GM18517 (cell line): ENCODE data around the gene HYI.

Experiments
- ATAC-seq: cut with Tn5 transposase; IDR thresholded peaks from one replicate; pipeline ENCODE4 v1.9.1; 2021; ENCODE audit warnings: mild to moderate bottlenecking, moderate library complexity; ENCODE audit not compliant: unreplicated experiment

HYI gene

DNA sequence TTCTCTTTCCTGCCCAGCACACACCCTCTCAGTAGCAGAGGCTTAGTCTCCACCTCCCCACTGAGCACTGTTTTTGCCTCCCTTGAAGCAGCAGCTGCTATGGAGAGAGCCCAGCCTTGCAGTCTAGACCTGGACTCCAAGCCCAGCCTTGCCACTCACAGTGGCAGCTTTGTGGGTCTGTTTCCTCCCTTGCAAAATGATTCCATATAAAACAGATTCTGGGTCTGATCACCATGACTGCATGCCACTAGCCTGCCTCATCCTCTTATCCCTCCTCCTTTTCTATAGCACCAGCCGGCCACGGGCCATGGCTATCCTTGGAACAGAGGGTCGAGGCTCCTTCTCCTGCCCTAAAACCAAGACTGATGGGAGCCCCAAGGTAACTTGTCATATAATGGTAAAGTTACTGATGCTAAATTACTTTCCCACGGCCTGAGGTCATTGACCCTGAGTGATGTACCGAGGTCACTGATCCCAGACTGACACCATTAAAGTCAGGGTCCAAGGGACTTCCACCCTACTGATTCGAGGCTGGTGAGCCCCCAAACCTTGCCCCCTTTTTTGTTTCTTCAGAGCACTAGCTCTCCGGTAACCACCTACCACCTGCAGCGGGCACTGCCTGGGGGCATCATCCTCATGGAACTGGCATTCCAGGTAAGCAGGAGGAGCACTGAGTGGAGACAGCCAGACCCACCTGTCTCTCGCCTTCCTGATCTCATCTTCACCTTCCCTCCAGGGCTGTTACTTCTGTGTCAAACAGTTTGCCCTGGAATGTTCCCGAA, 7.9 kb downstream of the HYI start:
- no peak for ATAC-seq

DNA sequence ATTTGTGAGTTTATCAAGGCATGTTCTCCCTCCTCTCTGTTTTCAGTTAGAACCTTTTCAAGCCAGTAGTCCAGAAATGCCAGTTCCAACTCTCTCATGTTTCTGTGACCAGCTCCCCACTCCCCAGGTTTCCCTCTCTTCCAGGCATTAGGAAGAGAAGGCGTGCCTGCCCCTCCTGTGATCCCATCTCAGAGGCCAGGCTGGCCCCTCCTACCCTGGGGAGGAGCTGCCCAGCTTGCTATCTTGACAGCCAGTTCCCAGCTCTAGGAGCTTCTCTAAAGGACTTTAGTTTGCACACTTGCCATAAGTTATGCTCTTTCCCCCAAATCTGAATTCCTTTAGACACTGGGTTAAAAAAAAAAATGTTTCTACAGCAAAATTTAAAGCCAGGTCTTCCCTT, 8.9 kb downstream of the HYI start:
- no peak for ATAC-seq

DNA sequence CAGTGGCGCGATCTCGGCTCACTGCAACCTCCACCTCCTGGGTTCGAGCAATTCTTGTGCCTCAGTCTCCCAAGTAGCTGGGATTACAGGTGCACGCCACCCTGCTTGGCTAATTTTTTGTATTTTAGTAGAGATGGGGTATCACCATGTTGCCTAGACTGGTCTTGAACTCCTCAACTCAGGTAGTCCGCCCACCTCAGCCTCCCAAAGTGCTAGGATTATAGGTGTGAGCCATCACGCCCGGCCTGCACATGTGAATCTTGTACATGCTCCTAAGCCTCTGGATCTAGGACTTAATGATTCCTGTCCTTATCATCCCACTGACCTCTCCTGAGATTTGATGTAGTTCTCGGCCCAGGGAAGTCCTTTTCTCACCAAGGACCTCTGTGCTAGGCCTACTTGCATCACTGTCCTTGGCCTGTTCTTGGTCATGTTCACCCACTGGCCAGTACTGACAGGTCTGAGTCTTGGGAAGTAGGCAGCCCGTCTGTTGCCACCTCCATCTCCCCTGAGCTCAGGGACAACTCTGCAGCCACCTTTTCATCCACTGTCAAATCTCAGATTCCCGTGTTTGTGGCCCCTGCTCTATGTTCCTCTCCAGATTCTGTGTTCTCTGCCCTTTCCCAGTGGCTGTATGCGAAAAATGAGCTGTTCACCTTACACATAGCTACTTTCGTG, 9.4 kb downstream of the HYI start:
- no peak for ATAC-seq

DNA sequence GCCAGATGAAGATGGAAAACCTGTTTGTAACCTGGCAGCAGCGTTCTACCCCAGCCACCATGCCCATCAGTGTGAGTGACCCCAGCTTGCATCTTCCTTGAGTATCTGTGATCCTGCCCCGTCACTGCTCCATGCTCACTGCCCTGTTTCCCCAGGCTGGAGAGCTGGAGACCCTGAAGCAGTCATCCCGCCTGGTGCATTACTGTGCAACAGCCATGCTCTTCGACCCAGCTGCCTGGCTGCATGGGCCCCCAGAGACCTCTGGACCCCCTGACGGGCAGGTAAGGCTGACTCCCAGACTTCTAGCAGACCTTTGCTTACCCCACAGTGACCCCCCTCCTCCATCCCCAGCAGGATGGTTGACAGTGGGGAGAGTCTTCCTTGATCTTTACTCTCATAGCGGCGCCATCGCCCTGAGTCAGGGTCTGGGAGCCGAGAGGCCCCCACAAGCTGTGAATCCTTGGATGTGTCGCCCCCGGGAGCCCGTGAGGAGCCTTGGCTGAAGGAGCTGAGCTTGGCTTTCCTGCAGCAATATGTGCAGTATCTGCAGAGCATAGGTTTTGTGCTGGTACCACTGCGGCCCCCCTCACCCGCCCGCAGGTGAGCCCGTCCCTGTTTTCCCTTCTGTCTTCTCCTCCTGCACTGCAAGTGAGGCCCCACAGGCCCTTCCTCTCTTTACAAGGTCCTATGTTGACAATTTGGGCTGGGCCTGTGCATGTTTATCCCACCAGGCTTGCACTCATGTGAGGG, 10.4 kb downstream of the HYI start:
- no peak for ATAC-seq

DNA sequence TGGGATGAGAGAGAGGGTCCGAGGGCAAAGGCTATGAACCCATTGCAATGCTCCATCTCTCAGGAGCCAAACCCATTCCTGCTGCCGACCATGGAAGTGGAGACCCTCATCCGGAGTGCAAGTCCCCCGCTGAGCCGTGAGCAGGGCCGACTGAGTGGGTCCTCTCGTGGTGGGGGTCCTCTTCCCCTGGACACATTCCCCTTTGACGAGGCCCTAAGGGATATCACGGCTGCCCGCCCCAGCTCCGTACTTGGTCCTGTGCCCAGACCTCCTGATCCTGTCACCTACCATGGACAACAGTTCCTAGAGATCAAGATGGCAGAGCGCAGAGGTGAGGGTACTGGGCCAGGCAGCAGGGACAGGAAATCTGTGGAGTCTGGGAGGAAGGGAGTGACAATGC, 11.0 kb downstream of the HYI start:
- ATAC-seq: no peak

DNA sequence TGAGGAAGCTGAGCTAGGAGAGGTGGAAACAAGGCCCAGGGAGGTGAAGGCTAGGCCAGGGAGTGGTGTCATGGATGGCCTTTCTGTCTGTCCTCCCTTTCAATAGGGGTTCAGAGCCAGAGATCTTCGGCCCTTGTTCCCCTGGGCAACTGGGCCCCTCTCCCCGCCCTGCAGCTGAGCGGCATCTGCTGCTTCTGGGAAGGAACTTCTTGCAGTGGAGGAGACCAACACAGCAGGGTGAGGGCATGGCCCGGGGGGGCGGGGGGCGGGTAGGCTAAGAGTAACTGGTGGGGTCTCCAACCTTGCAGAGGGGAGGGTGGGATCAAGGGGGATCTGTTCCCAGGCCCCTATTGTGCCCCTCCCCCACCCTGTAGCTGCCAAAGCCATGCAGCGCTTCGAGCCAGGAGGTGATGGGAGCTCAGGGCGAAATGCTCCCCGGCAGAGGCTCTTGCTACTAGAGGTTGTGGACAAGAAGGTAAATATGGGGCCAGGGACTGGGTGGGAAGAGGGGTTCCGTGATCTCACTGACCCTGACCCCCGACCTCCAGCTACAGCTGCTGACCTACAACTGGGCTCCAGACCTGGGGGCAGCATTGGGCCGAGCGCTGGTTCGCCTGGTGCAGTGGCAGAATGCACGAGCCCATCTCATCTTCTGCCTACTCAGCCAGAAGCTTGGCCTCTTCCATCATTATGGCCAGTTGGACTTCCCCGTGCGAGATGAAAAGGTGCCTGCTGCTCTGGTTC, 11.7 kb downstream of the HYI start:
- ATAC-seq: no peak

DNA sequence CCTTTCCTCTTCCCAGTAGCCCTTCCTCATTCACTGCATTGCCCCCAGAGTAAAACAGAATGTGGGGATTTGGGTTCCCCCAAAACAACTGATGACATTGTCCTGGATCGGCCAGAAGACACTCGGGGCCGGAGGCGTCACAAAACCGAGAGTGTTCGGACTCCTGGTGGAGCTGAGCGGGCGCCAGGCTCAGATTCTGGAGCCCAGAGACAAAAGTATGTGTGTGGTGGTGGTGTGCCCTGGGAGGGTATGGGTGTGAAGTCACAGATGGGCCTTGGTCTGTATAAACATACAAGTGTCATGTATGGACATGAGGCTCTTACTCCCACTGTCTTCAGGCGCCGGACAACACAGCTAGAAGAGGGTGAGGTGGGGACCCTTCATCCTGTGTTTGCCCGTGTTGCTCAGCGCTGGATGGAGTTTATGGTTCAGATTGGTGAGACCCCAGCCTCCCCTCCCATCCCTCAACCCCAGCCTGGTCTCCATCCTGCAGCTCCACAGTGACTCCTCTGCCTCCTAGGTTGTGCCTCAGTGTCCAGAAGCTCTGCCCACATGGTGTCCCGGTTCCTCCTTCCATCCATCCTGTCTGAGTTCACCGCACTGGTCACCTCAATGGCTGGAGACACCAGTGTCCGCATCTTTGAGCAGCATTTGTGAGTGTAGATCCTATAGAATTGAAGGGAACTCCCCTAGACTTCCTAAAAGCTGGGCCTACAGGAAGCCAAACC, 12.4 kb downstream of the HYI start:
- no peak for ATAC-seq

DNA sequence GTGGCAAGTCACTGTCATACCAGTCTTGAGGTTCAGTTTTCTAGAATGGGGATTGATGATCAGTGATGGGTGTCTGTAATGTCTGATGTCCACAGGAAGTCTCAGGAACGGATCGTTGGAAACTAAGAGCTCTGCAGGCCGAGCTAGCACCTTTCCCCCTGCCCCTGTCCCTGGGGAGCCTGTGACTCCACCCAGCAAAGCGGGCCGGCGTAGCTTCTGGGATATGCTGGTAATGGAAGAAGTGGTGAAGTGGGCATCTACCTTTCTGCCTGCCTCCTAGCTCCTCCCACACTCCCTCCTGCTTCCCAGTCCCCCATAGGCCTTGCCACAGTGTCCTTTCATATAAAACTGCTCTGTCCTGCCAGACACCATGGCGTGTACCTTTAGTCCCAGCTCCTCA, 13.4 kb downstream of the HYI start:
- no peak for ATAC-seq

DNA sequence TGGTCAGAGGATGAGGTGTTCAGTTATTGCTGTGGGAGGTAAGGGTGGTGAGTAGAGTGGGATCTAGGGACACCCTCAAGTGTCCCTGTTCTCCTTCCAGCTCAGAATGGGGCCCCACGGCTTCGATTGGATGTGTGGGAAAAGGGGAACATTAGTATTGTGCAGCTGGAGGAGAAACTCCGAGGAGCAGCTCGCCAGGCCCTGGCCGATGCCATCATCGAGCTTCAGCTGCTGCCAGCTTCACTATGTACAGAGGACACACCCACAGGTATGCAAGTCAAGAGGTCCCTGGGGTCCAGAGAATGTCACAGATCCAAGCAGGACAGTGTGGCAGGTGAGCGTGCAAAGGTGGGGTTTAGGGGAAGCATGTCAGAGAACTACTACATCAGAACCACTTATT, 13.9 kb downstream of the HYI start:
- ATAC-seq: no peak

DNA sequence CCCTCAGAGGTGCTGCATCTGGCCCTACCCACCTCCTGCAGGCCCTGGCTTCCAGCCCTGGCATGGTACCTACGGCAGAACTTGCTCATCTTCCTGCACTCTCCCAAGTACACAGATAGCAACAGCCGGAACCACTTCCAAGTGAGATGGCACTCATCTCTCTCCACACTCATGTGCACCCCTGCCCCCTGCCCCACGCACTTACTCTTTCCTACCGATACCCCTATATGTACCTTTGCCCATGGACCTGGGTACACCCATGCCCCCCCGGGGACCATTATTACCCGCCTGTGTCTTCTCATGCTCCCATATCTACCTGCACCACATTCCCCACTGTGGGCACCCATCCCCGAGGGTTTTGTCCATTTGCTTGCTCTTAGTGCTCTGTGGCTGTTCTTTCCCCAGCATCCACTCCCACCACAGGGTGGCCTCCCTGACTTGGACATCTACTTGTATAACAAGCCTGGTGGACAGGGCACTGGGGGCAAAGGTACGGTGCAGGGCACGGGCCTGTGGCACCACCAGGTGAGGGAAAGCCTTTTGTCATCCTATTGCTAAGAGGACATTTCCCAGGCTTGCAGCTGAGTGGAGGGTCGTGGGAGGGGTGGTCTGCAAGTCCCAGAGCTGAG, 14.7 kb downstream of the HYI start:
- no peak for ATAC-seq

DNA sequence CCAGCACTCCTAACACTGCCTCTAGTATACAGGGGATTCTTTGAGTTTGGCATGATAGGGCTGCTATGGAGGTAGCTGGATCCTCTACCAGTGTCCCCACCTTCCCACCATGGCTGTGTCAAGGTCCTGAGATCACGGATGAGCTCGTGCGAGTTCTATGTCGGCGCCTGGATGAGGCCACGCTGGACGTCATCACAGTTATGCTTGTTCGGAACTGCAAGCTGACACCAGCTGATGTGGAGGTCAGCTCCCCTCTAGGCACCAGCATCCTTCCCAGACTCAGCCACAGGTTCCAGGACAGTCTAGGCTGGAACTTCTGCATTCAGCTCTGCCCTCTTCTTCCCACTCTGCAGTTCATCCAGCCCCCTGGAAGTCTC, 15.2 kb downstream of the HYI start:
- ATAC-seq: no peak

DNA sequence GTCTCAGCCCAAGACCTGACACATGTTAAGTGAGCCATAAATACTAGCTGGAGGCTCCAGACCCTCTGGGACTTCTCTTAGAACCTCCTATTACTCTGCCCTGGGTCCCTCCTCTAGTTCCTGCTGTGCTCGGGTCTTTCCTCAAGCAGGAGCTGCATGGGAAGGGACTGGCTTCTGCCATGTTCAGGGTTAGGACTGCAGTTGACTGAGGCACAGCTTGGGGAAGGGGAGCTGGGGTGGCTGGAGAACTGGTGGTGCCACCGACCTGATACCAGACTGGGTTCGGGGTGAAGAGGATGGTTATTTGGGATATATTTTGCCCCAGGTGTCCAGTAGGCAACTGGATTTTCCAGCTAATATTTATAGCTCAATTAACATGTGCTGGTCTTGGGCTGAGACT, 15.7 kb downstream of the HYI start:
- no peak for ATAC-seq

DNA sequence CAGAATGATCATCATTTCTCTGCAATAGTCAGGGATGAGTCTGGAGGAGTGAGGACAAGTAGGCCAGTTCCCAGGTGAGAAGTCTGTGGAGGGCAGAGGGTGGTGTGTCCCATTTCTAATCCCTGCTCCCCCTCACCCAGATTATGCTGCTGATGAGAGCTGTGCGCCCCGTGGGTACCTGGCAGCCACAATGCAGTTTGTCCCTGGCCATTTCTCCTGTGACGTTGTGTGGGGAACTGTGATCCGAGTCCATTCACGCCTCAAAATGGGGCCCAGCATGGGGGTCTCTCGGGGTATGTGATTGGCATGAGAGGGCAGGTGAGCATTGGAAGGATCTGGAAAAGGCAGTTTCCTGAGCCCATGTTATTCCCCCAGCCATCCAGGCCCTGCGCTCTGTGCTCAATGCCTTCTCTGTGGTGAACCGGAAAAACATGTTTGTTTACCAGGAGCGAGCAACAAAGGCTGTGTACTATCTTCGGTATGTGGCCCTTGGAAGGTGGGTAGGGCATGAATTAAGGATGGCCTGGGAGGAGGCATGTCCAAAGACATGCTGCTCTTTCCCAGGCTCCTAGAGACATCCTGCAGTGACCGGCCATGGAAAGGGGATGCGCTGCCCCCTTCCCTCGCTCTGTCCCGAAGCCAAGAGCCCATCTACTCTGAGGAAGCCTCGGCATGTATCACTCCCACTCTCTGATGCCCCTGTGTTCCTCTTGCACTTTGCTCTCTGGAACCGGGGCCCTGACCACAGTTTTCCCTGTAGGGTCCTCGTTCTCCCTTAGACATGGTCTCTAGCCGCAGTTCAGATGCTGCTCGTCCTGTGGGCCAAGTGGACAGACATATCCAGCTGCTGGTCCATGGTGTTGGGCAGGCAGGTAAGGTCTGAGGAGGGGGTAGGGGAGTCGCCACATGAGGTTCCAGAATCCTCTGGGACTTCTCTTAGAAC, 16.4 kb downstream of the HYI start:
- ATAC-seq: no peak

DNA sequence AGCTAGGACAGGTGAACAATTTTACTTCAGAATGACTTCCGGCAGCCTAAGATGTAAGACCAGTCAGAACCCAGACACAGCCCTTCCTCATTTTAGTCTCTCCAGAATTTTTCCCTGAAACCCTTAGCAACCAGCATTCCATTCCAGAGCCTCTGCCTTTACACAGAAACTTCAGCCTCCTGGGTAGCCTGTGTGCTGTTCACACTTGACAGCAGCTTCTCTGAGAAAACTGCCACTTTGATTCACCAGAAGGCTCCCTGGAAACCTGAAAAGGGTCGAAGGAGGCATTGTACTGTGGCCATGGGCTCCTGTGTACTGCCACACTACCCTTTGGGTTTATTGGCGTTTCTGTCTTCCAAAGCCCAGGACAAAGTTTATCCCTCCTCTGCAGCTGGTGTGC, 17.4 kb downstream of the HYI start:
- ATAC-seq: no peak

DNA sequence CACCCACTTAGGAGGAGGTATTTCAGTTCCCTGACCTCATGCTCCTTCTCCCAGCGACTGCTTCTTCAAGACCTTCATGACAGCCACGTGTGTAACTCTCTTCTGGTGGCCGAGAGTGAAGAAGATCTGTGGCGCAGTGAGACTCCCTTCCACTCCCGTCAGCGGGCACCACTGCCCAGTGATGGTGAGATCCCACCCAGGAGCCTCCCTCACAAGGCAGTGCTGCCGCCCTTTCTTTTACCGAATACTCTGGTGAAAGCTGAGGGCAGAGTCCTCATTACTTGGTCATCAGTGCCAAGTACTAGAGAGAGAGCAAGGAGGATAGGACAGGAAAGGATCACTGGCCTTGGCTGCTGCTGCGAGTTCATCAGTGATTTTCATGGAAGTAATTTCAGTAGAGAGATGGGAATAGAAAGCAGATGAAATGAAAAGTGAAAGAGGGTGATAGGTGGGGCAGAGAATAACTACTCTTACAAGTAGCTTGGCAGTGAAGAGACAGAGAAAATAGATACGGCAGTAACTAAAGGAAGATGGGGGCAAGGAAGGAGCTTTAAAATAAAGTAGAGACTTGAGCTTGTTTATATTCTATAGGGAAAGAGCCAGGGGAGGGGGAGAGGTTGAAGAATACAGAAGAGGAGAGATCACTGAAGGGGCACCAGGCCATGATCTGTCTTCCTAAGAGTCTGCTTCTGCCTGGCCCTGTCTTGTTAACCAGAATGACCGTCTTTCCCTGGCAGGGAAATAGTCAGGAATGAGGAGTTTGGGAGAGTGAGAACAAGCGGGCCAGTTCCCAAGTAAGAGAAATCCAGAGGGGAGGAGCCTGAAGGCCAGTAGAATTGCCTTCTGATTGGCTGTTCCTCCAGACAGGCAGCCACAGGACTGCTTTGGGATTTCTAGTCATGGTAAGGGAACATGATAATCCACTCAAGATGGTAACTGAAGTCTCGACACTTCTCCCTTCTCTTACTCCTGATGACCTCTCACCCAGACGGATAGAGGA, 18.3 kb downstream of the HYI start:
- ATAC-seq: no peak

DNA sequence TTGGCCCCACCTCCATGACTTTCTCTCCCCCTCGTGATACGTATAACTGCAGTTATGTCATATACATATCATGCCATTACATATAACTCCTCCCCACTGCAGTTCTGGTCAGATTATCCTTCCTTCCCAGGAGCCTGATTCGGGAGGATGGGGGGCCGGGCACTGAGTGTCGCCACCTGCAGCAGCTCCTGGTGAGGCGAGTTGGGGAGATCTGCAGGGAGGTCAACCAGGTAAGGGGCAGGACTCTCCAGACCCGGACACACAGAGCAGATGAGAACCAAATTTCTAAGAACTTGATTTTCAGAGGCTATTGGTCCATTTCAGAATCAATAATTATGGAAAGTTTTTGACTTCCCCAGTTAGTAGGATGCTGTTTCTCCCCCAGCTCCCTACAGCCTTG, 19.5 kb downstream of the HYI start:
- no peak for ATAC-seq

DNA sequence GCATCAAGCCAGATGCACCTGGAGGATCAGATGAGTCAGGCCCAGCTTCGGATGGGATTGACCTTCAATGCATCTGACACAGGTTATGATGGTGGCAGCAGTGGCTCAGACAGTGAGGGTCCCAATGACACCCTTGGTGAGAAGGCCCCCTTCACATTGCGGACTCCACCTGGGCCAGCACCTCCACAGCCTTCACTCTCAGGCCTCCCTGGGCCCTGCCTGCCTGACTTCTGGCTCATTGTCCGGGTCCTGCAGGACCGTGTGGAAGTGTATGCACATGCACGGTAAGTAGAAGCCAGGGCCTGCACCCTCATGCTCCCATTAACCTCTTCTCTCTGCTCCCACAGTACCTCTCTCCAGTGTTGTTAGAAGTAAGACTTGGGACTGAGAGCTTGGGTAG, 20.8 kb downstream of the HYI start:
- ATAC-seq: no peak
